ENCODE results near the gene CASK. TPM values are rescaled to one million over a fixed set of nuclear protein-coding genes. Genes with fewer than 3 reads are reported as not detected.

CASK gene
- total and polyA plus RNA-seq, 2 of the 13 experiments (the other 11 are each of a cell fraction or from before 2014, with no cell fraction given): 14.5 to 16.0 TPM

- in situ Hi-C loops (cut with HindIII; ENCODE audit: extremely low pct_ligation_motif_present, low pct_unique_long_range_greater_than_20kb) (no loop called here), intact Hi-C loops (cut with micrococcal nuclease; ENCODE audit: unreplicated experiment) (no loop called here)
- DNase-seq (ENCODE audit: low spot score) (no peak), FAIRE-seq (no peak), ATAC-seq (no peak)
- no peaks in the 10 kb centered on the region for H3K79me2 ChIP-seq (ENCODE audit: insufficient read depth, low read length)
- no peak overlapping the region for H2AFZ ChIP-seq (ENCODE audit: low read length)
- no peaks in the 10 kb centered on the region for H3K27me3 ChIP-seq (ENCODE audit: control insufficient read depth in 1 of 2, insufficient read depth in 2 of 2, low read length in 2 of 2)
- no peaks in the 10 kb centered on the region for H4K20me1 ChIP-seq (ENCODE audit: insufficient read depth, low read length)
- H3K9ac ChIP-seq (ENCODE audit: insufficient read depth, low read depth, low read length): no peak overlapping the region
- no peaks in the 10 kb centered on the region for H3K9me3 ChIP-seq (ENCODE audit: low read length)
- TF ChIP-seq ZNF615 (CRISPR knock-in tag; IDR thresholded peaks at IDR 0.05; ENCODE audit: borderline replicate concordance) (no peak), ZBTB38 (CRISPR knock-in tag; IDR thresholded peaks at IDR 0.05) (no peak), TMF1 (CRISPR knock-in tag; IDR thresholded peaks at IDR 0.05; ENCODE audit: low read depth) (no peak), ZNF790 (CRISPR knock-in tag; IDR thresholded peaks at IDR 0.05; ENCODE audit: borderline replicate concordance) (no peak), SMAD3 (CRISPR knock-in tag; IDR thresholded peaks at IDR 0.05) (no peak), FLYWCH1 (CRISPR knock-in tag; IDR thresholded peaks at IDR 0.05) (no peak), ARID2 (CRISPR knock-in tag; IDR thresholded peaks at IDR 0.05; ENCODE audit: borderline replicate concordance) (no peak), GLI4 (CRISPR knock-in tag; IDR thresholded peaks at IDR 0.05; ENCODE audit: borderline replicate concordance) (no peak), DRAP1 (CRISPR knock-in tag; IDR thresholded peaks at IDR 0.05) (no peak), KLF15 (CRISPR knock-in tag; IDR thresholded peaks at IDR 0.05; ENCODE audit: borderline replicate concordance) (no peak), SYNCRIP (IDR thresholded peaks at IDR 0.05; ENCODE audit: insufficient read depth, low read depth, low read length) (no peak), HMG20A (CRISPR knock-in tag; IDR thresholded peaks at IDR 0.05; ENCODE audit: borderline replicate concordance) (no peak), ZNF589 (CRISPR knock-in tag; conservative IDR thresholded peaks at IDR 0.05) (no peak), PRPF4 (IDR thresholded peaks at IDR 0.05; ENCODE audit: low read depth, low read length, poor library complexity, severe bottlenecking) (no peak), JUN (CRISPR knock-in tag; IDR thresholded peaks at IDR 0.05) (no peak), NCOA2 (CRISPR knock-in tag; IDR thresholded peaks at IDR 0.05) (no peak)
- TF ChIP-seq, protein P1, sequence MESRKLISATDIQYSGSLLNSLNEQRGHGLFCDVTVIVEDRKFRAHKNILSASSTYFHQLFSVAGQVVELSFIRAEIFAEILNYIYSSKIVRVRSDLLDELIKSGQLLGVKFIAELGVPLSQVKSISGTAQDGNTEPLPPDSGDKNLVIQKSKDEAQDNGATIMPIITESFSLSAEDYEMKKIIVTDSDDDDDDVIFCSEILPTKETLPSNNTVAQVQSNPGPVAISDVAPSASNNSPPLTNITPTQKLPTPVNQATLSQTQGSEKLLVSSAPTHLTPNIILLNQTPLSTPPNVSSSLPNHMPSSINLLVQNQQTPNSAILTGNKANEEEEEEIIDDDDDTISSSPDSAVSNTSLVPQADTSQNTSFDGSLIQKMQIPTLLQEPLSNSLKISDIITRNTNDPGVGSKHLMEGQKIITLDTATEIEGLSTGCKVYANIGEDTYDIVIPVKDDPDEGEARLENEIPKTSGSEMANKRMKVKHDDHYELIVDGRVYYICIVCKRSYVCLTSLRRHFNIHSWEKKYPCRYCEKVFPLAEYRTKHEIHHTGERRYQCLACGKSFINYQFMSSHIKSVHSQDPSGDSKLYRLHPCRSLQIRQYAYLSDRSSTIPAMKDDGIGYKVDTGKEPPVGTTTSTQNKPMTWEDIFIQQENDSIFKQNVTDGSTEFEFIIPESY (CRISPR knock-in tag; IDR thresholded peaks at IDR 0.05): no peak
- TF ChIP-seq, protein P2, sequence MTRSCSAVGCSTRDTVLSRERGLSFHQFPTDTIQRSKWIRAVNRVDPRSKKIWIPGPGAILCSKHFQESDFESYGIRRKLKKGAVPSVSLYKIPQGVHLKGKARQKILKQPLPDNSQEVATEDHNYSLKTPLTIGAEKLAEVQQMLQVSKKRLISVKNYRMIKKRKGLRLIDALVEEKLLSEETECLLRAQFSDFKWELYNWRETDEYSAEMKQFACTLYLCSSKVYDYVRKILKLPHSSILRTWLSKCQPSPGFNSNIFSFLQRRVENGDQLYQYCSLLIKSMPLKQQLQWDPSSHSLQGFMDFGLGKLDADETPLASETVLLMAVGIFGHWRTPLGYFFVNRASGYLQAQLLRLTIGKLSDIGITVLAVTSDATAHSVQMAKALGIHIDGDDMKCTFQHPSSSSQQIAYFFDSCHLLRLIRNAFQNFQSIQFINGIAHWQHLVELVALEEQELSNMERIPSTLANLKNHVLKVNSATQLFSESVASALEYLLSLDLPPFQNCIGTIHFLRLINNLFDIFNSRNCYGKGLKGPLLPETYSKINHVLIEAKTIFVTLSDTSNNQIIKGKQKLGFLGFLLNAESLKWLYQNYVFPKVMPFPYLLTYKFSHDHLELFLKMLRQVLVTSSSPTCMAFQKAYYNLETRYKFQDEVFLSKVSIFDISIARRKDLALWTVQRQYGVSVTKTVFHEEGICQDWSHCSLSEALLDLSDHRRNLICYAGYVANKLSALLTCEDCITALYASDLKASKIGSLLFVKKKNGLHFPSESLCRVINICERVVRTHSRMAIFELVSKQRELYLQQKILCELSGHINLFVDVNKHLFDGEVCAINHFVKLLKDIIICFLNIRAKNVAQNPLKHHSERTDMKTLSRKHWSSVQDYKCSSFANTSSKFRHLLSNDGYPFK (CRISPR knock-in tag; IDR thresholded peaks at IDR 0.05; ENCODE audit: borderline replicate concordance): no peak
- CTCF ChIA-PET (ENCODE audit: low intra/inter-chr PET ratio, low total read pairs): no interaction called here
- no peak overlapping the region for H3K27ac ChIP-seq (ENCODE audit: extremely low read length, insufficient read depth, low read length)
- no peak overlapping the region for H3K4me3 ChIP-seq (replicated peaks in 1 of 3; ENCODE audit: insufficient read depth in 1 of 3, low read depth in 2 of 3, low read length in 3 of 3)
- no TSS peak for BruUV-seq (replicated peaks)
- 78% methylated on average over 1 of the region's 1 CpG for WGBS (ENCODE audit: low lambda C conversion rate)
- POLR2A ChIA-PET: no interaction called here
- no peaks in the 10 kb centered on the region for H3K4me1 ChIP-seq (ENCODE audit: insufficient read depth, low read length)
- no peak overlapping the region for H3K4me2 ChIP-seq (ENCODE audit: low read depth, low read length)
- H3K36me3 ChIP-seq (replicated peaks in 1 of 2; ENCODE audit: control insufficient read depth in 1 of 2, insufficient read depth in 2 of 2, low read length in 2 of 2): no peaks in the 10 kb centered on the region
These were observed 189.4 kb downstream of the CASK start for GRCh38 chrX:41733939-41734338.

Measured in HepG2 (cell line).